ENCODE data around the gene LEPR. TPM values are rescaled to one million over a fixed set of nuclear protein-coding genes. Genes with fewer than 3 reads are reported as not detected.
"Not testable (repeated sequence)": the region's sequence is repeated elsewhere in the genome, so short reads cannot be mapped to it uniquely, and the experiment has no call there.

Gene LEPR
- total and polyA plus RNA-seq, 2 donors (not counting 1 experiment from before 2014, with no cell fraction given) = 8.0 to 20.1 TPM

DNA sequence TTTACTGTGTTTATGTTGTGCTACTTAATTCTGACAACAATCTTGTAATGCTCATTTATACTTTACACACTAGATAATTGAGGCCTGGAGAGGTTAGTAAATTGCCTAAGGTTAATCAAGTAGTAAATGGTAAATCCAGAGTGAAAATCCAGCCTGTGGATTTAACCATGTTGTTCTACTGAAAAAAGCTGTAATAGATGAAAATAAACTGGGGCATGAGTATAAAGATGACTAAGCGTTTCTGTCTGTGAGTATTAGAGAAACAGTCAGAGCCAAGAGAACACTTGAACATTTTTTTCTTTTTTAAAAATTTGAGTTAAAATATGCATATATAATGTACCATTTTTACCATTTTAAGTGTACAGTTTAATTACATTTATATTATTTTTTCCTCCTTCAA, 47.9 kb upstream of the LEPR start:
- H3K9me3 ChIP-seq (ENCODE audit: control insufficient read depth, insufficient read depth, low read depth, low read length) = no peaks in the 10 kb centered on the region
- H3K36me3 ChIP-seq (ENCODE audit: control insufficient read depth, insufficient read depth, low read length) = no peaks in the 10 kb centered on the region
- peak; percentile 8 to 13 for DNase-seq (ENCODE audit: low read depth in 2 of 2)
- no peaks in the 10 kb centered on the region for H3K79me2 ChIP-seq (ENCODE audit: control insufficient read depth, insufficient read depth, low read length)
- no peak overlapping the region for H3K4me3 ChIP-seq (replicated peaks in 1 of 4; ENCODE audit: control extremely low read depth in 1 of 4, insufficient read depth in 1 of 4, low read depth in 3 of 4, low read length in 4 of 4)
- TF ChIP-seq EZH2 (IDR thresholded peaks at IDR 0.05; ENCODE audit: low read length, missing control alignments) = no peak
- TF ChIP-seq, protein P1, sequence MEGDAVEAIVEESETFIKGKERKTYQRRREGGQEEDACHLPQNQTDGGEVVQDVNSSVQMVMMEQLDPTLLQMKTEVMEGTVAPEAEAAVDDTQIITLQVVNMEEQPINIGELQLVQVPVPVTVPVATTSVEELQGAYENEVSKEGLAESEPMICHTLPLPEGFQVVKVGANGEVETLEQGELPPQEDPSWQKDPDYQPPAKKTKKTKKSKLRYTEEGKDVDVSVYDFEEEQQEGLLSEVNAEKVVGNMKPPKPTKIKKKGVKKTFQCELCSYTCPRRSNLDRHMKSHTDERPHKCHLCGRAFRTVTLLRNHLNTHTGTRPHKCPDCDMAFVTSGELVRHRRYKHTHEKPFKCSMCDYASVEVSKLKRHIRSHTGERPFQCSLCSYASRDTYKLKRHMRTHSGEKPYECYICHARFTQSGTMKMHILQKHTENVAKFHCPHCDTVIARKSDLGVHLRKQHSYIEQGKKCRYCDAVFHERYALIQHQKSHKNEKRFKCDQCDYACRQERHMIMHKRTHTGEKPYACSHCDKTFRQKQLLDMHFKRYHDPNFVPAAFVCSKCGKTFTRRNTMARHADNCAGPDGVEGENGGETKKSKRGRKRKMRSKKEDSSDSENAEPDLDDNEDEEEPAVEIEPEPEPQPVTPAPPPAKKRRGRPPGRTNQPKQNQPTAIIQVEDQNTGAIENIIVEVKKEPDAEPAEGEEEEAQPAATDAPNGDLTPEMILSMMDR (conservative IDR thresholded peaks at IDR 0.05 in 1 of 2, IDR thresholded peaks at IDR 0.05 in 1 of 2; ENCODE audit: low read depth in 1 of 2, low read length in 2 of 2) = no peak
- no peak overlapping the region for H3K4me2 ChIP-seq (ENCODE audit: extremely low read depth, insufficient read depth, low read length)
- no peaks in the 10 kb centered on the region for H3K4me1 ChIP-seq (ENCODE audit: control insufficient read depth, extremely low read depth, insufficient read depth, low read length)
- no peak overlapping the region for H3K9ac ChIP-seq (ENCODE audit: insufficient read depth, low read length)
- no peak overlapping the region for H2AFZ ChIP-seq (ENCODE audit: low read length)
- H3K27me3 ChIP-seq (ENCODE audit: control insufficient read depth, insufficient read depth, low read length) = no peaks in the 10 kb centered on the region
- no peaks in the 10 kb centered on the region for H4K20me1 ChIP-seq (ENCODE audit: control insufficient read depth, extremely low read depth, insufficient read depth, low read length)
- no peak overlapping the region for H3K27ac ChIP-seq (ENCODE audit: insufficient read depth, low read length)

DNA sequence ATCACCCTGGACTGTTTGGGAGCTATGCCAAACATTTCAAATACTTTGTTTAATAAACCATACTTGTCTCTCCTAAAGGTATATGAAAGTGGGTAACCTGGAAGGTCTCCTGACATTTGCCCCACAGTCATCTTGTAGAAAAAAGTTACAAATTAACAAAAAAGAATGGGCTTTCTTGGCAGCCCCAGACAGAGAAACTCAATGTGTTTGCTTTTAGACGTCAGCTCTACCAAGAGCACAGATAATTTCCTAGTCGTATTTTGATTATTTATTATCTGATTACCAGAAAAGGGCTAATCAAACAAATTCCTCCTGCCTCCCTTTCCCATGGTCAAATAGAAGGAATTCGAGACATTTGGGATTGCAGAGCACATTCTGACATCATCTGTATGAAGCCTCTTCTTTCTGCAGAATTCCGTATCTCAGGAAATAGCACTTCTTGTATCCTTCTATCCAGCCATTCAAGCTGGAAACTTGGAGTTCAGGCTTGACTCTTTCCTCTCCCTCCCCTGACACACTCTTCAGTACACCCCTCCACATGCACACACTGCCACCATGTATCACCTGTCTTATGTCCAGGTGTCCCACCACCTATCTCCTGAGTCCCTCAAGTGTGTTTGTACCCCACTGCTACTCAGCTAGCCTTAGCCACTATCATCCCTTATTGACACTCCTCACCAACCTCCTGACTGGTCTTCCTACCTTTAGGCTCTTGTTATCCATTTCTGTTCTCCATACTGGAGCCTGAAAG, 42.8 kb upstream of the LEPR start:
- no peaks in the 10 kb centered on the region for H3K79me2 ChIP-seq (ENCODE audit: control insufficient read depth, insufficient read depth, low read length)
- DNase-seq (ENCODE audit: low read depth in 2 of 2) = no peak

DNA sequence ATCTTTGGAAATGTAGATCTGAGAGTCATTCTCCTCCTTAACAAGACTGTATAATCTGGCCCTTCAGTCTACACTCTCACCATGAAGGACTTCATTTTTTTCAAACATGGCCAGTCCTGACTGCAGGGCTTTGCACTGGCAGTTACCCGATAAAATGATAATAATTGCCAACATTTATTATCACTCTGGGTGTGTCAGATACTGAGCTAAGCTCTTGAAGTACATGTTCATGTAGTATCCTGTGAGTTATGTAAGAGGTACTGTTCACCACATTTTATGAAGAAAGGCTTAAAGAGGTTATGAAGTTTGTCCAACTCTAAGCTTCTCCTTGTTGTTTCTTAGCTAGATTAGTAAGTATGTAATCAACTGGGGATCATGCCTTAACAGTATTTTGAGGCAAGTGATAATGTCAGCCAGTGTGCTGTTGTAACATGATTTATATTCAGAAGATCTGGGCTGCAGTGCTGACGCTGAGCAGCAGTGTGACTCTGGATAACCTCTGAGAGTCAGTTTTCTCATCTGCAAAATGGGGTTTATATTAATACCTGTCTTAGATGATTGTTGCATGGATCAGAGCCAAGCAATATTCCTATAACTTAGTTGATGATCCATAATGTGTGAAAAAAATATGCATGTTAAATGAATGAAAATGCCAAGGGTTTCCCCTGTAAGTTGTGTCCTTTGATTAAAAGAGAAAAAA, 42.1 kb upstream of the LEPR start:
- no peak overlapping the region for H3K4me3 ChIP-seq (replicated peaks in 1 of 4; ENCODE audit: control extremely low read depth in 1 of 4, insufficient read depth in 1 of 4, low read depth in 3 of 4, low read length in 4 of 4)
- no peak overlapping the region for H2AFZ ChIP-seq (ENCODE audit: low read length)
- no peak overlapping the region for H3K27ac ChIP-seq (ENCODE audit: insufficient read depth, low read length)
- no peaks in the 10 kb centered on the region for H3K9me3 ChIP-seq (ENCODE audit: control insufficient read depth, insufficient read depth, low read depth, low read length)
- H3K4me2 ChIP-seq (ENCODE audit: extremely low read depth, insufficient read depth, low read length) = no peak overlapping the region
- H3K36me3 ChIP-seq (ENCODE audit: control insufficient read depth, insufficient read depth, low read length) = no peaks in the 10 kb centered on the region
- H3K9ac ChIP-seq (ENCODE audit: insufficient read depth, low read length) = no peak overlapping the region
- no peaks in the 10 kb centered on the region for H3K27me3 ChIP-seq (ENCODE audit: control insufficient read depth, insufficient read depth, low read length)
- no peaks in the 10 kb centered on the region for H3K79me2 ChIP-seq (ENCODE audit: control insufficient read depth, insufficient read depth, low read length)
- H4K20me1 ChIP-seq (ENCODE audit: control insufficient read depth, extremely low read depth, insufficient read depth, low read length) = no peaks in the 10 kb centered on the region
- no peaks in the 10 kb centered on the region for H3K4me1 ChIP-seq (ENCODE audit: control insufficient read depth, extremely low read depth, insufficient read depth, low read length)
- no peak for TF ChIP-seq EZH2 (IDR thresholded peaks at IDR 0.05; ENCODE audit: low read length, missing control alignments)
- TF ChIP-seq, protein P1 (conservative IDR thresholded peaks at IDR 0.05 in 1 of 2, IDR thresholded peaks at IDR 0.05 in 1 of 2; ENCODE audit: low read depth in 1 of 2, low read length in 2 of 2) = no peak
- no peak for DNase-seq (ENCODE audit: low read depth in 2 of 2)

More for the DNA sequence above, 42.8 kb upstream of the LEPR start:
- no peaks in the 10 kb centered on the region for H3K9me3 ChIP-seq (ENCODE audit: control insufficient read depth, insufficient read depth, low read depth, low read length)
- no peak for TF ChIP-seq EZH2 (IDR thresholded peaks at IDR 0.05; ENCODE audit: low read length, missing control alignments)
- TF ChIP-seq, protein P1 (conservative IDR thresholded peaks at IDR 0.05 in 1 of 2, IDR thresholded peaks at IDR 0.05 in 1 of 2; ENCODE audit: low read depth in 1 of 2, low read length in 2 of 2) = no peak
- no peaks in the 10 kb centered on the region for H4K20me1 ChIP-seq (ENCODE audit: control insufficient read depth, extremely low read depth, insufficient read depth, low read length)
- H3K36me3 ChIP-seq (ENCODE audit: control insufficient read depth, insufficient read depth, low read length) = no peaks in the 10 kb centered on the region
- no peak overlapping the region for H3K4me2 ChIP-seq (ENCODE audit: extremely low read depth, insufficient read depth, low read length)
- H2AFZ ChIP-seq (ENCODE audit: low read length) = no peak overlapping the region
- H3K27me3 ChIP-seq (ENCODE audit: control insufficient read depth, insufficient read depth, low read length) = no peaks in the 10 kb centered on the region
- no peak overlapping the region for H3K27ac ChIP-seq (ENCODE audit: insufficient read depth, low read length)
- no peaks in the 10 kb centered on the region for H3K4me1 ChIP-seq (ENCODE audit: control insufficient read depth, extremely low read depth, insufficient read depth, low read length)
- no peak overlapping the region for H3K9ac ChIP-seq (ENCODE audit: insufficient read depth, low read length)
- no peak overlapping the region for H3K4me3 ChIP-seq (replicated peaks in 1 of 4; ENCODE audit: control extremely low read depth in 1 of 4, insufficient read depth in 1 of 4, low read depth in 3 of 4, low read length in 4 of 4)

DNA sequence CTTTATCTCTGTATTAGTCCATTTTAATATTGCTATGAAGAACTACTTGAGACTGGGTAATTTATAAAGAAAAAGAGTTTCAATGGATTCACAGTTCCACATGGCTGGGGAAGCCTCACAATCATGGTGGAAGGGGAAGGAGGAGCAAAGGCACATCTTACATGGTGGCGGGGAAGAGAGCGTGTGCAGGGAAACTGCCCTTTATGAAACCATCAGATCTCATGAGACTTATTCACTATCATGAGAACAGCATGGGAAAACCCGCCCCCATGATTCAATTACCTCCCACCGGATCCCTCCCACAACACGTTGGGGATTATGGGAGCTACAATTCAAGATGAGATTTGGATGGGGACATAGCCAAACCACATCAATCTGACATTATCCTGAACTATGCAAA, 36.0 kb upstream of the LEPR start:
- H3K4me2 ChIP-seq (ENCODE audit: extremely low read depth, insufficient read depth, low read length); H3K9ac ChIP-seq (ENCODE audit: insufficient read depth, low read length); DNase-seq (ENCODE audit: low read depth in 2 of 2); H3K4me3 ChIP-seq (replicated peaks in 1 of 4; ENCODE audit: control extremely low read depth in 1 of 4, insufficient read depth in 1 of 4, low read depth in 3 of 4, low read length in 4 of 4); H3K9me3 ChIP-seq (ENCODE audit: control insufficient read depth, insufficient read depth, low read depth, low read length); H3K4me1 ChIP-seq (ENCODE audit: control insufficient read depth, extremely low read depth, insufficient read depth, low read length); H3K27ac ChIP-seq (ENCODE audit: insufficient read depth, low read length); H4K20me1 ChIP-seq (ENCODE audit: control insufficient read depth, extremely low read depth, insufficient read depth, low read length); H2AFZ ChIP-seq (ENCODE audit: low read length); H3K36me3 ChIP-seq (ENCODE audit: control insufficient read depth, insufficient read depth, low read length); H3K27me3 ChIP-seq (ENCODE audit: control insufficient read depth, insufficient read depth, low read length); H3K79me2 ChIP-seq (ENCODE audit: control insufficient read depth, insufficient read depth, low read length): not testable (repeated sequence)
